HG03095 (cell line): ENCODE results near the gene TENT4A.
"Not testable (repeated sequence)": the region's sequence is repeated elsewhere in the genome, so short reads cannot be mapped to it uniquely, and the experiment has no call there.

Experiments
- ATAC-seq: cut with Tn5 transposase; IDR thresholded peaks from one replicate; pipeline ENCODE4 v1.9.1; 2021; ENCODE audit warnings: moderate library complexity; ENCODE audit not compliant: unreplicated experiment

TENT4A gene

DNA sequence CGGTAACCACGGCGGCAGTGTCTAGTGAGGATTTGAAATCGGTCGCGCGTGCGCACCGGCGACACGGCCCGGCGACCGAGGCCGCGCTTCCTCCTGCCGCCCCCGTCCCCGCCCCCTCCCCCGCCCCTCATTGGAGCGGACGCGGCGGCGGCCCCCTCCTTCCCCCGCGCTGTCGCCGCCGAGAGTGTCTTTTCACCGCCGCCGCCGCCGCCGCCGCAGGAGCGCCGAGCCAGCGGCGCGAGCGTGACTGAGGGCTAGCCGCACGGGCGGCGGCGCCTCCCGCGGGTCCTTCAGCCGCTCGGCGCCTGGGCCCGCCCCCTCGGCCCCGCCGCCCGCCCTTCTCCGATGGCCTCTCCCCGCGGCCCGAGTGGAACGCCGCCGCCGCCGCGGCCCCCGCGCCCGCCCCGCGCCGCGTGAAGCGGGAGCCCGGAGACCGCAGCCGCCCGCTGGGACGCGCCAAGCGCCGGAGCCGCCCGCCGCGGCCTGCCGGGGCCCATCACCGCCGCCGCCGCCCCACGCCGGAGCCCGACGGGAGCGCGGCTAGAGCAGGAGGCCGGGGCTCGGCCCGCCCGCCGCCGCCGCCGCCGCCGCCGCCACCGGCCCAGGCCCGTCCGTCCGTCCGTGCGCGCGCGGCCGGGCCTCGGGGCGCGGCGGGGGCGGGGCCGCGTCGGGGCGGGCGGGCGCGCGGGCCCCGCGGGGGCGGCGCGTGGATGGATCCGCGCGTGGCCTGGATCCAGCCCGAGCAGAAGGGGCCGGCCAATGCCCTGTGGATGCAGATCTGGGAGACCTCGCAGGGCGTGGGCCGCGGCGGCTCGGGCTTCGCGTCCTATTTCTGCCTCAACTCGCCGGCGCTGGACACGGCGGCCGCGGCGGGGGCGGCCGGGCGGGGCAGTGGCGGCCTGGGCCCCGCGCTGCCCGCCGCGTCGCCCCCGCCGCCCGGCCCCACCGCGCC is at the start of gene TENT4A:
Gene TENT4A, plus strand, starts transcription at position 159 of the 952 bp plus-strand sequence. Its CDS starts 552 bp downstream, at position 711.
- ATAC-seq: no peak

DNA sequence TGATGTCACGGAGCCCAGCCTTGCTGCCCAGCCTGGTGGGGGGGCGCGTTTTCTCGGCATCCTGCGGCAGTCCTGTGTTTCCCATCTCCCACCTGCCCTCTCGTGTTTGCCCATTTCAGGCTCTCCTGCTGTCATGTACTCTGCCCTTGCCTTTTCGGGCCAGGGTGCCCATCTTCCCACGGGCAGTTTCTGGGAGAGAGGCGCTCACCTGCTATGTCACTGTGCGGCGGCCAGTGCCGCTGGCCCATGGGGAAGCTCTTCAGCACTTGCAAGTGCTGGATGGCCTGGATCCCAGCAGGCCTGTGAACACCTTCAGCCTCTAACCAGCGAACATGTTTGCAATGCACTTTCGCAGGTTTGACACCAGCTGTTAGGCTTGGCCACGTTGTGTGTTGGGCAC is 46.5 kb upstream of the TENT4A start:
- no peak for ATAC-seq

DNA sequence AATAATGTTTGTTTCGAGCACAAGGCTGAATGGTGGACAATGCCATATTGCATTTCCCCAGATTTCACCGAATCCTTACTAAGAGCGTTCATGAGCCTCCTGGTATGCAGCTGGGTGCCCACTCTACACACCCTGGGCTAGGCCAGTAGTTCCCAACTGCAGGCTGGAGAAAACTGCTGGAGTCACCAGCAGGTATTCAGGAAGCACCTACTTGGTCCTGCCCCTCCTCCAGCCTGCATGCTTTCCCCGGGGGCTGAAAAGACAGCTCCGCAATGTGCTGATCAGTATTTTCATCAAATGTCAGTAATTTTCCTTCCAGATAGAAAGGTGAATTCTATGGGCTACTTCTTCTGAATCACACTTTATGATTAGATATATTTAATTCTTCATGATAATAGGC is 45.6 kb upstream of the TENT4A start:
- no peak for ATAC-seq

DNA sequence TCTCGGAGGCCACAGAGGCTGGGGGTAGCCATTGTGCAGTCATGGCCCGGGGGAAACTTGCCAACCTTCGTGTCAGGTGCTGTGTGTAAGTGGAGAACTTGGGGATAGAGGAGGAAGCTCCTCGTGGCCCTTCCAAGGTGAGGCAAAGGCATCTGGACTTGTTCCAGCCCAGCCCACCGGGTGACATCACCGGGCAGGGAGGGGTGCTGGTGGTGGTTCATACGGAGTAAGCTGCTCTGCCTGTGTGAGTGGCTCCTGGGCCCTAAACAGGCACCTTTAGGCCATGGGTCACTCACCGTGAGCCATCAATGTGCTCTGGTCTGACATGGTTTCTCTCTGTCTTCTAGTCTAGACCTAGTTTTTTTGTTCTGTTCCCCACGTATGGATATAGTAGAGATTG is 44.5 kb upstream of the TENT4A start:
- not testable (repeated sequence) for ATAC-seq

DNA sequence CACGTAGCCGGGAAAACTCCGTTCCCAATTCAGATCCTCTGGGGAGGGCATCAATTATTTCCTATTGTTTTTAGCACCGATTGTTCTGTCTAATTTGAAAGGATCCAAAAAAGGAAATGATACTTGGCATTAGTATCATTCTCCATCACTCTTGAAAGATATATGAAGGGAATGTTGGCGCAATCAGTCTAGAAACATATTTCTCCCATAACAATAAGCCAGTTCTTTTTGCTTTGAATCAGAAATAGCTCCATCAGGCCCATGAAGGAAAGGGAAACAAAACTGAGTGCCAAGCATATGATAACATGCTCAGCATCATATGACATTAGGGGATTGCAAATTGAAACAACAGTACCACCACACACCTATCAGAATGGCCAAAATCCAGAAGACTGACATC is 40.2 kb upstream of the TENT4A start:
- ATAC-seq: no peak

DNA sequence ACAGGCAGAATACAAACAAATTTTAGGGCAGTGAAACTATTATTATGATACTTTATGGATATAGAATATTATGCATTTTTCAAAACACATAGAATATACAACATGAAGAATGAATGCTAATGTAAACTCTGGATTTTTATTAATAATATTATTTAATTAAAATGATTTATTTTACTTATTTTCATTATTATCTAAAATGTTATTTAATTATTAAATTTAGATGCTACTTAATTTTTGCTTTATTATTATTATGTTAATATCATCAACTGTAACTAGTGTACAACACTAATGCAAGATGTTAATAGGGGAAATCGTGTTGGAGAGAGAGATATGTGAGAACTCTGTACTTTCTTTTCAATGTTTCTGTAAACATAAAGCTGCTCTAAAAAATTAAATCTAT is 39.3 kb upstream of the TENT4A start:
- no peak for ATAC-seq

DNA sequence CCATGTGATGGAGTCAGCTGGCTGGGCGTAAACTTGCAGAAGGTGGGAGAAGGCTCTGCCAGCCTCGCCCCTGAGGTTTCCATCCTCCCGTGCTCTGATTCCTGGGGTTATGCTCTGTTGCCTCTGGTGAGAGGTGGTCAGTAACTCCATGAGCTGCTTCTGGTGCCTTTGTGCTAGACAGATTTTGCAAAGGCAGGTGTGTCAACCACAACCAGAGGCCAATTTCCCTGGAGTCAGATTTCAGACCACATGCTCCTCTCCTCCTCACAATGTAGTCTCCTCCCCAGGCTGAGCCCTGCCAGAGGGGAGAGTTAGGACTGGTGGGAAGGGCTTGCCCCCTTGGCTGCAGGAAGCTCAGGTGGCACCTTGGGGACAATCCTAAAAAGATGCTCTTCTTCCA is 38.8 kb upstream of the TENT4A start:
- ATAC-seq: no peak

DNA sequence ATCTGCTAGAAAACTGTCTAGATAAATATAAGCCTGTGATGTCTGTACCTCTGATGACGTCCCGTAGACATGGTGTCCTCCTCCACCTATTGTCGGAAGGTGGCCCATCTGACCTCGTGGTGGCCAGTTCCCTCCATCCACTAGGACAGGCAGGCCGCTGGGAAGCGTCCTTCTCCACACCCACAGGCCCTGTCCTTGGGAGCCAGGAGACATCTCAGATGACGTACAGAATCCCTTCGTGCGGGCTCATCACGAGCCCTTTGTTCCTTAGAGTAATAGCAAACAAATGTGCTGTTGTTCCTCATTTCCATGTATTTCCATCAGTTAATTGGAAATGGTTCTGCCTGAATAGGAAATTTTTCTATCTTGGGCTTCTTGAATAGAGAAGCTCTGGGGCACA is 38.3 kb upstream of the TENT4A start:
- ATAC-seq: no peak

DNA sequence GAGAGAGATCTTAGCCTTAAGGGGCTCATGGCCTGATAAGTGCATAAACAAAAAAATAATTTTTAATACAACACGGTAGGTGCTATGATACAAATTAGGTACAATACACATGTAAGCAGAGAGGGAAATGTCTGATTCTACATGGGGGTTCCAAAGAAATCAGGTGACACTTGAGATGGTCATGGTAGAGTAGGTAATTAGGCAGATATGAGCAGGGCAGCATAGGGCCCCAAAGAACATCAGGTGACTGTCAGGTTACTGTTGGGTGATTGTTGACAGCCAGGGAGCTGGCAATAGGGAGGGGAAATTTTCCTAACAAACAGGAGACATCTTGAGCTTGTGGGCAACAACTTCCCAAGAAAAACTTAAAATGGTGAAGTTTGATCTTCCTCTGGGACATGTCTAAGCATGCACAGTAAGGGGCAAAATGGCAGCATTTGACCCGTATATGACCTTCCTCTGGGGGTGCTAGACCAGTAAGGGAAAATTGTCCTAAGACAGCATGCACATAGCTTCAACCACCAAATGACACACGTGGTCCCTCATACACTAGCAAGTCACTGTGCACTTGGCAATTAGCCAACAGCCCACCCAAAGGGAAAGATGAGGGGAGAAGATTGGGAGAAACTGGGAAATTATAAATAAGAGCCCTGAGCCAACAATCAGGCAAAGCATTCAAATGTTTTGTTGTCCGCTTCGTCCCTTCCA is 37.3 kb upstream of the TENT4A start:
- ATAC-seq: no peak

DNA sequence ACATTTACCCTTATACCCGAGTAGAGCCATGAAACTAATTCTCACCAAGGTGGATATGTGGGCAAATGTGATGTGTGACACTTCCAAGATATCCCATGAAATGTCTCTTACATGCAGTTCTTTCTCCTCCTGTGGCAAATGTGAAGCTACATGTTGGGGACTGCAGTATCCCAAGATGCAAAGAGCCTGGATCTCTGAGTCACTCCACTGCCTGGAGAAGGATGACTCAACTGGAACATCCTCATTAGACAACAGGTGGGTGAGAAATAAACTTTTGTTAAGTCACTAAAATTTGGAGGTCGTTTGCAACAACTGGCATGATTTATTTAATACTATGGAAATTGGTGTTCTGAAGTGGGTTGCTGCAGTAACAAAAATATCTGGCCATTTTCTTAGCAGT is 36.5 kb upstream of the TENT4A start:
- ATAC-seq: no peak

DNA sequence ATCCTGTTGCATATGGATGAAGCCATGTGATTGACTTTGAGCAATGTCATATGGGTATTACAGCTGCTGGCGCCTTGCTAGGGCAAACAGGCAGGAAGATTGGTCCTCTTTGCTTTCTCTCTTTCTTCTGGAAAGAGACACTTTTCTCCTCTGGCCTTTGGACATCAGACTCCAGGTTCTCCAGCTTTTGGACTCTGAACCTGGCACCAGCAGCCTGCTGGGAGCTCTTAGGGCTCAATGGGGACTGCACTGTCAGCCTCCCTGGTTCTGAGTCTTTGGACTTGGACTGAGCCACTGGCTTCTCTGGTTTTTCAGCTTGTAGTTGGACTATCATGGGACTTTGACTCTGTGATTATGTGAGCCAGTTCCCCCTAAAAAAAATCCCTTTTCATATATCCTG is 34.8 kb upstream of the TENT4A start:
- ATAC-seq: no peak

DNA sequence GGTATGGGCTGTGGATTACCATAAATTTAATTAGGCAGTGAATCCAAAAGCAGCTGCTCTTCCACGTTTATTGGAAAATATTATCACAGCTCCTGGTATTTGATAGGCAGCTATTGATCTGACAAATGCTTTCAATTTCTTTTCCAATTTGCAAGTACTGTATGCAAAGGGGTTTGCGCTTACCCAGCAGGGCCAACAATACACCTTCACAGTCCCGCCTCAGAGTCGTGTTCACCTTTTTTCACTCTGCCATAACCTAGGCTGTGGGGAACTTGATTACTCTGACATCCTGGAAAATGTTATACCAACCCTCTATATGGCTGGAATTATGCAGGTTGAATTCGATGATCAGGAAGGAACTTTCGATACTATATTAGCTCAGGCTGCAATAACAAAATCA is 32.3 kb upstream of the TENT4A start:
- ATAC-seq: no peak

DNA sequence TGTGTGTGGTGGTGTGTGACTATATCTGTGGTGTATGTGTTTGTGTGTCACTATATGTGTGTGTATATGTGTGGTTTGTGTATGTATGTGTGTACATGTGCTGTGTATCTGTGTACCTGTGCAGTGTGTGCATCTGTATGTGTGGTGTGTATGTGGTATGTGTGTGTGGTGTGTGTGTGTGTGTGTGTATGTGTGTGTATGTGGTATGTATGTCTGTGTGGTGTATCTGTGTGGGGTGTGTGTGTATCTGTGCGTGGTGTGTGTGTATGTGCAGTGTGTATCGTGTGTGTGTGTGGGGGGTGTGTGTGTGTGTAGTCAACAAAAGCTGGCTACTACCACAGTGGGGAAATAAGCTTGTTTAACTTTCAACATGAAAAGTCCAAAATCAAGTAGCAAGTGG is 31.6 kb upstream of the TENT4A start:
- ATAC-seq: no peak

DNA sequence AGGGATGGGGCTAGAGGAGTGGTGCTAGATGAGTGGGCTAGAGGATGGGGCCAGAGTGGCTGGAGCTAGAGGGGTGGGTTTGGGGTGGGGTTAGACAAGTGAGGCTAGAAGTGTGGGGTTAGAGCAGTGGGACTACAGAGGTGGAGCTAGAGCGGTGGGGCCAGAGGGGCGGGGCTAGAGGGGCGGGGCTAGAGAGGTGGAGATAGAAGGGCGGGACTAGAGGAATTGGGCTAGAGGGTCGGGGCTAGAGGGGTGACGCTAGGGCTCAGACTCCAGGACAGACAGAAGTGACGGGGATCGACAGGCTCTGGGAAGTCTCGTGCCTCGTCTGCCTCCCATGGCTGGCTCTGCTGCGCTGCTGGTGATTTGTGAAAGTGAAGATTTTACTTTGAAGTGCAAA is 31.0 kb upstream of the TENT4A start:
- ATAC-seq: no peak

DNA sequence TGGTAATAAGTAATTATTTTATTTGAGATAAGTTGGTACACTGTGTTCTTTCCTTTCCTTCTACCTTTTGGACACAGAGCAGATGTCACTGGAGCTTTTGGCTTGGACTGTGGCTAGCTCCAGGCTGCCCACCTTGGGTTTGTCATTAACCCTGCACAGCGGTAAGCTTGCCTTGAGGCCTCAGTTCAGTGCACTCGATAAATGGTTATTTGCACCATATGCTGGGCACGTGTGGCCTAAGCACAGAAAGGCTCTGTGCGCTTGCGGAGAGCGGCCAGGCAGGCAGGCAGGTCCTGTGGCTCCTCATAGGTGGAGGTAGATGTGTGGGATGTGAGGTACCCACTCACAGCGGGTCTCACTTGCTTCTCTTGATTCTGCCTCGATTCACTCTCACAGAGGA is 30.0 kb upstream of the TENT4A start:
- no peak for ATAC-seq

DNA sequence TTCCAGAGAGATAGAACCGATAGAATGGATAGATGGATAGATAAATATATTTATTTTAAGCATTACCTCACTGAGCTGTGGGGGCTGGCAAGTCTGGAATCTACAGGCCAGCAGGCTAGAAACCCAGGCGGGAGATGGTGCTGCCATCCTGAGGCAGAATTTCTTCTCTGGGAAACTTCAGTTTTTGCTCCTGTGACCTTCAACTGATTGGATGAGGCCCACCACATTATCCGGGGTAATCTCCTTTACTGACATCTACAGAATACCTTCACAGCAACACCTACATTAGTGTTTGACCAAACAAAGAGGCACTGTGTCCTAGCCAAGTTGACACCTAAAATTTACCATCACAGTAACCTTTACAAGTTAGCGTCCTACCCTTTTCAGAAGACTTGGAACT is 29.2 kb upstream of the TENT4A start:
- no peak for ATAC-seq

DNA sequence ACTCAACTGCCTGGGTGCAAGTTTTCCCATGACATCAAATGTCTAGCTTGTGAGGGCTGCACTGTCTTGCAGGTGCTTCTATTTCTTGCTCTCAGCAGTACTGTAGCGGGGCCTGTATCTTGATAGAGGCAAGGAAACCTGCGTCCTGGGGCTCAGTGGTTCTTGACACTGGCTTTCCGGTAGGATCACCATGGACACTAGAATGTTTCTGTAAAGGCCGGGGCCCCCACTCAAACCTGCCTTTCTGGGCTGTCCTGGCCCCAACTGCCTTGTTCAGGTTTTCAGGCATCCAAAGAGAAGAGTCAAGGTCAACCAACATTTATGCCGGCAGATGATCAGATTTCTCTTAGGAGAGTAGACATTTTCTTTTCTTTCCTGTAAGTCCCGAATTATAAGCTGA is 26.7 kb upstream of the TENT4A start:
- ATAC-seq: no peak

DNA sequence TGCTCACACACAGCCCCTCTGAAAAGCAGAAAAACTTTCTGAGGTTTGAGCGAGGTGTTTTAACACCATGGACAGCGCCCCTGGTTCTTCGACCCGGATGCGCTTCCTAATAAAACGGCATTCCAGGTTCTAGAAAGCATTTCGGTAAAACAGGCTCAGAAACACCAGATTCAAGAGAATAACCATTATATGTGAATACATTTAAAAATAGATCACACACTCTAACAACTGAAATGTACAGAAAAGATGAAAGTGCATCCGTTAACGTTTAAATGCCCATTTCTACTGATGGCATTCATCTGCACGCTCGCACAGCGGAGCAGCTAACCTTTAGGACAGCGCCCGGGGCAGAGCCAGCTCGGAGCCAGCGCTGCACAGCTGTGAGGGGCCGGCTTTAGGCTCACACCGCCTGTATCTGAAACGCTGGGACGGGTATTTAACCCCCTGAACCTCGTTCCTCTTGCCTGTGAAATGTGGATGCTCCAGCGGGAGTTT is 26.3 kb upstream of the TENT4A start:
- ATAC-seq: no peak

DNA sequence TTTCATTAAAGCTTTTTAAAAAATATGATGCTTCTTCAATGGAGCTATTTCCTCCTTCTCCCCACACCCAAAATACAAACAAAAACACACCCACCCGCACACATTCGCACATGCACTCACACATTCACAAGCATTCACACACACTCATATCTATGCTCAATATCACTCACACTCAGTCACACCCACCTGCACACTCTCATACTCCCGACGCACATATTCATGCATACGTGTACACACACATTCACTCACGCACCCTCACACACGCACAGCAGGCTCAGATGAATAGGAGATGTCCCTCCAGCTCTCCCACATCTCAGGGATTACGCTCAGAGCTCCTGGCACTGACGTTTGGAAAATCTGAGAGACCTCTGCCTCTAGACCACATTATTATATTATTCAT is 25.7 kb upstream of the TENT4A start:
- no peak for ATAC-seq

DNA sequence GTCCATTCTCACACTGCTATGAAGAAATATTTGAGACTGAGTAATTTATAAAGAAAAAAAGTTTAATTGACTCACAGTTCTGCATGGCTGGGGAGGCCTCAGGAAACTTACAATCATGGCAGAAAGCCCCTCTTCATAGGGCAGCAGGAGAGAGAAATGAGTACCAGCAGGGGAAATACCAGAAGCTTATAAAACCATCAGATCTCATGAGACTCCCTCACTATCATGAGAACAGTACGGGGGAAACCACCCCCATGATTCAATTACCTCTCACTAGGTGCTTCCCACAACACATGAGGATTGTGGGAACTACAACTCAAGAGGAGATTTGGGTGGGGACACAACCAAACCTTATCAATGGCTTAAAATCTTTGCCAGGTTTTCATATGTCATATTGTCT is 20.3 kb upstream of the TENT4A start:
- ATAC-seq: no peak

DNA sequence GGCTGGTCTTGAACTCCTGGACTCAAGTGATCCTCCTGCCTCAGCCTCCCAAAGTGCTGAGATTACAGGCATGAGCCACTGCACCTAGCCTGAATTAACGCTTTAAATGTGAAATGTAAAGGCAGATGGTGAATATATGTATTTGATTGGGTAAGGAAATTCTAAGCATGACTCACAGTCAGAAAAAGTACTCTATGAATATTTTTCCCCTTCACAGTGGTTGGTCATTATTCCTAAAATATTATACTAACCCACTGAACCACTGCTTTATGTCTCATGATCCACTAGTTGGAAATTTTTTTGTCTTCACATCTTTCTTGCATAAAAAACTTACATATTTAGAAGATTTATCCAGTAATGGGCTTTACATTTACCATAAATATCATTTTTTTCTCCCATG is 14.5 kb upstream of the TENT4A start:
- no peak for ATAC-seq

DNA sequence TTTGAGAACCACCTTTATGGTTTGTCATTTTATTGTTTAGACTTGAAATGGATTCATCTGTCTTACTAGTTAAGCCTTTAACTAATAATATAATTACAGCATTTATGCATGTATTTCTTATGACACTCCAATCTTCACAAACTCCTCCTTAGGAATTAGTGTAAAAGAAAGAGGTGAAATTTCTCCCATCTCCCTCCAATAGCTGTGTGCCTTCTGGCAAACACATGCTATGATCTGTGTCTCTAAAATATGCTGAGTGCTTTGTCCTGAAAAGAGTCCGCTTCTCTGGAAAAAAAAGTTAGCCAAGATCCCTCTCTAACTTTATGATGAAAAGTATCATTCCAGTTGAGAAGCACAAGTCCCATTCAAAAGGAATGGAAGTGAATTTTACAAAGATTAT is 13.9 kb upstream of the TENT4A start:
- no peak for ATAC-seq
